Cardiac muscle cell (in vitro differentiated cells and primary cell): Measurements from ENCODE around the gene TTN. TPM values are rescaled to one million over a fixed set of nuclear protein-coding genes. Genes with fewer than 3 reads are reported as not detected.
A peak's percentile ranks its signal among the peaks of the same experiment; 100 is the strongest.

ENCODE experiments used
- DNase-seq, 2 donors: peaks; one replicate each; pipeline versions ENCODE4 v3.0.0 to v3.0.0-alpha.2; 2010 to 2017; ENCODE audit warnings: low read depth in 1 of 2, low spot score in 1 of 2
- H3K27ac ChIP-seq: fragments of 200-600 bp; sonication (generic); 2 replicates; pipeline ENCODE4 v1.5.1; 2016
- H3K27me3 ChIP-seq: fragments of 200-600 bp; sonication (generic); 2 replicates; pipeline ENCODE4 v1.6.0; 2016; ENCODE audit warnings: control low read depth
- H3K36me3 ChIP-seq: fragments of 200-600 bp; sonication (generic); 2 replicates; pipeline ENCODE4 v1.5.1; 2016; ENCODE audit warnings: control low read depth
- H3K4me1 ChIP-seq: fragments of 200-600 bp; sonication (generic); 2 replicates; pipeline ENCODE4 v1.8.1; 2017; ENCODE audit warnings: low read depth, mild to moderate bottlenecking, mixed run types
- H3K4me3 ChIP-seq: fragments of 200-600 bp; sonication (generic); 2 replicates; pipeline ENCODE4 v1.5.1; 2016; ENCODE audit warnings: mild to moderate bottlenecking
- H3K9me3 ChIP-seq: fragments of 200-600 bp; sonication (generic); 2 replicates; pipeline ENCODE4 v1.5.1; 2017; ENCODE audit warnings: low read depth, mild to moderate bottlenecking, control low read depth
- polyA plus RNA-seq: library from polyadenylated mRNA; unstranded; fragments of >200 nt; fragmentation: Nextera tagmentation; extraction: Ambion mirVana; gene quantifications from 2 replicates; pipeline ENCODE4 v1.2.1, GENCODE V29; 2016
- total RNA-seq: library from RNA; depleted of rRNA; stranded (reverse); fragments of >200 nt; gene quantifications from 2 replicates; pipeline ENCODE4 v1.2.3, GENCODE V29; 2016
- TF ChIP-seq, protein P1 (sequence below): IDR thresholded peaks from 2 replicates; pipeline ENCODE4 v1.5.1; 2012; ENCODE audit warnings: low read depth, mild to moderate bottlenecking, low read length

Gene TTN
- total and polyA plus RNA-seq, 2 experiments from 2014 or later, result 1,208 to 1,214 TPM

DNA sequence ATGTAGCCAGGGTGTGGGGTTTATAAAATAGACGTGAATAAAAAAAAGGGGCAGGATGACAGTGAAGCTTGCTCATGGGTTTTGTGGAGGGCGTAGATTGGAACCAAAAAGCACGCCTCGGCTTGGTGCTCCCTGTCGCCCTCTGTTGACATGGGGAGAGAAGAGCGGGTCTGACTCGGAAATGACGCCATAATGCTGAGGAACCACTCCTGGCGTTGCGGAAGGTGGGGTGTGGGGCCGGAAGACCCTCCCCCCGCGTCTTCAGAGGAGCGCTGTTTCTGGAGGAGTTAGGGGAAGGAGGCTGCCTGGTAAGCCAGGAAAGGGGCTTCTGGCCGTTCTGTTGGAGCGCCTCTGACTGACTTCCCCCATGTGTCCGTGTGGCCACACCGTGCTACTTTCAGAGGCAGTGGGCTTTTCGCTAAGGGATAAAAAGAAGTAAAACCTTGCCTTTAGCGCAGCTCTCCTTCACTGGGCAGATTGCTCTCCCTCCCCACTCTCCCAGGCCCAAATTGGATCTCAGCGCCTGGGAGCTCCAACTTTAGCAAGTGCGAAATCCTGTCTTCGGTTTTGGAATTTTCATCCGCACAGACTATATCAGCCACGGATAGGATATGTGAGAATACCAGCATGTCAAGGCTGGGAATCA lies 284.1 kb downstream of the TTN start:
- Histone ChIP-seq H3K4me1 (no peaks in the 10 kb centered on the region), H3K27me3 (no peaks in the 10 kb centered on the region), H3K36me3 (peaks cover 25% of the 10 kb centered on the region), H3K27ac (peak overlapping the region; percentile 64), H3K4me3 (peak overlapping the region; percentile 25), H3K9me3 (no peaks in the 10 kb centered on the region)
- peak; percentile 87 to 92 for DNase-seq
- TF ChIP-seq, protein P1, sequence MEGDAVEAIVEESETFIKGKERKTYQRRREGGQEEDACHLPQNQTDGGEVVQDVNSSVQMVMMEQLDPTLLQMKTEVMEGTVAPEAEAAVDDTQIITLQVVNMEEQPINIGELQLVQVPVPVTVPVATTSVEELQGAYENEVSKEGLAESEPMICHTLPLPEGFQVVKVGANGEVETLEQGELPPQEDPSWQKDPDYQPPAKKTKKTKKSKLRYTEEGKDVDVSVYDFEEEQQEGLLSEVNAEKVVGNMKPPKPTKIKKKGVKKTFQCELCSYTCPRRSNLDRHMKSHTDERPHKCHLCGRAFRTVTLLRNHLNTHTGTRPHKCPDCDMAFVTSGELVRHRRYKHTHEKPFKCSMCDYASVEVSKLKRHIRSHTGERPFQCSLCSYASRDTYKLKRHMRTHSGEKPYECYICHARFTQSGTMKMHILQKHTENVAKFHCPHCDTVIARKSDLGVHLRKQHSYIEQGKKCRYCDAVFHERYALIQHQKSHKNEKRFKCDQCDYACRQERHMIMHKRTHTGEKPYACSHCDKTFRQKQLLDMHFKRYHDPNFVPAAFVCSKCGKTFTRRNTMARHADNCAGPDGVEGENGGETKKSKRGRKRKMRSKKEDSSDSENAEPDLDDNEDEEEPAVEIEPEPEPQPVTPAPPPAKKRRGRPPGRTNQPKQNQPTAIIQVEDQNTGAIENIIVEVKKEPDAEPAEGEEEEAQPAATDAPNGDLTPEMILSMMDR, result peak; percentile 85

DNA sequence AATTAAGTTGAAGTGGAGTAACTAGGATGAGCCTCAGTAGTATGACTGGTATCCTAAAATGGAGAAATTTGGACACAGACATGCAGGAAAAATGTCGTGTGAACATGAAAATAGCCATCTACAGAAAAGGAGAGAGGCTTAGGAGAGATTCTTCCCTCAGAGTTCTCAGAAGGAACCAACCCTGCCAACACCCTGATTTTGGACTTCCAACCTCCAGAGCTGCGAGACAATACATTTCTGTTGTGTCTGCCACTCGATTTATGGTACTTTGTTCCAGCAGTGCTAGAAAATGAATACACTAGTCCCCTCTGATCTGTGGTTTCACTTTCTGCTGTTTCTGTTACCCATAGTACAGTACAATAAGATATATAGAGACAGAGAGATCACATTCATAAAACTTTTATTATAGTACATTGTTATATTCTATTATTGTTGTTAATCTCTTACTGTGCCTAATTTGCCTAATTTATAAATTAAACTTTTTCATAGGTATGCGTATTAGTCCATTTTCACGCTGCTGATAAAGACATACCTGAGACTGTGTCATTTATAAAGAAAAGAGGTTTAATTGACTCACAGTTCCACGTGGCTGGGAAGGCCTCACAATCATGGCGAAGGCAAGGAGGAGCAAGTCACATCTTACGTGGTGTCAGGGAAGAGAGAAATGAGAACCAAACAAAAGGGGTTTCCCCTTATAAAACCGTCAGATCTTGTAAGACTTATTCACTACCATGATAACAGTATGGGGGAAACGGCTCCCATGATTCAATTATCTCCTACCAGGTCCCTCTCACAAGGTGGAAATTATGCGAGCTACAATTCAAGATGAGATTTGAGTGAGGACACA lies 285.7 kb downstream of the TTN start:
- no peak overlapping the region for H3K27ac ChIP-seq
- H3K27me3 ChIP-seq, result no peaks in the 10 kb centered on the region
- no peaks in the 10 kb centered on the region for H3K4me1 ChIP-seq
- no peak for DNase-seq
- TF ChIP-seq, protein P1, result no peak
- H3K4me3 ChIP-seq, result no peak overlapping the region
- peaks cover 10% of the 10 kb centered on the region for H3K36me3 ChIP-seq
- H3K9me3 ChIP-seq, result no peaks in the 10 kb centered on the region

DNA sequence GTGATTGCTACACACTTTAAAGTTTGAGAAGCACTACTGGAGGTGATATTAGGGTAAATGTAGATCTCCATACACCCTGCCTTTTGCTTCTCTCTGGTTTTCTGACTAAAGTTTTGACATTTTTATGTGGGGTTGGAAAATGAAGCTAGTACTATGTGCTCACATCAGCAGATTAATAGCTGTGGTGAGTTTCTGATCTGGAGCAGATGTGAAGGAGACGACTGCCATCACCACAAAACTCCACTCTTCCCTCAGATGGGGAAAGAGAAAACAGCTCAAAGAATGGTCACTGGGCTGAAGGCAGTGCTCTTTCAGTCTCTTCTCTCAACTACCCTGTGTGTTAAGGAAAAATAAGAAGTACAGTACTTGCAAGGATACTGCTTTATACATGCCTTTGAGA lies 289.7 kb downstream of the TTN start:
- no peaks in the 10 kb centered on the region for H3K36me3 ChIP-seq
- no peak overlapping the region for H3K4me3 ChIP-seq
- no peak for DNase-seq
- H3K9me3 ChIP-seq, result no peaks in the 10 kb centered on the region
- H3K27ac ChIP-seq, result no peak overlapping the region
- H3K27me3 ChIP-seq, result no peaks in the 10 kb centered on the region
- H3K4me1 ChIP-seq, result no peaks in the 10 kb centered on the region
- TF ChIP-seq, protein P1, result no peak

DNA sequence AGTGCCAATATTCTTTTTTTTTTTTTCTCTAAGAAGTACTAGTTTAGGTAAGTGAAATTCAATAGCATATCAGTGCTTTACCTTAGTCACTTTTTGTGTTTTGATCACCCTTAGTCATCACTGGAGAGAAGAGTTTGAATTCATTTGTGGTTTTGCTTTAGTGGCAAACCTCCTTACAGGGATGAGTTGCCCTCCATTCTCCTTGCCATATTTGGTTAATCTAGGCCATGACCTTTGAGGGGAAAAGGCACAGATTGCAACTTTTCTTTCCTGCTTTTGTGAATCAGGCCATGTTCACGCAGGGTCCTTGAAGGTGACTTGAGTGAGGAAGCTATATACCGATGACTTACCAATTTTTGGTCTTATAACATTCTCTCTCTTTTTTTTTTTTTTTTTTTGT lies 292.6 kb downstream of the TTN start:
- Histone ChIP-seq H3K27ac (no peak overlapping the region), H3K9me3 (no peaks in the 10 kb centered on the region), H3K4me1 (no peaks in the 10 kb centered on the region), H3K27me3 (no peaks in the 10 kb centered on the region), H3K36me3 (no peaks in the 10 kb centered on the region), H3K4me3 (no peak overlapping the region)
- no peak for DNase-seq
- TF ChIP-seq, protein P1, result no peak

DNA sequence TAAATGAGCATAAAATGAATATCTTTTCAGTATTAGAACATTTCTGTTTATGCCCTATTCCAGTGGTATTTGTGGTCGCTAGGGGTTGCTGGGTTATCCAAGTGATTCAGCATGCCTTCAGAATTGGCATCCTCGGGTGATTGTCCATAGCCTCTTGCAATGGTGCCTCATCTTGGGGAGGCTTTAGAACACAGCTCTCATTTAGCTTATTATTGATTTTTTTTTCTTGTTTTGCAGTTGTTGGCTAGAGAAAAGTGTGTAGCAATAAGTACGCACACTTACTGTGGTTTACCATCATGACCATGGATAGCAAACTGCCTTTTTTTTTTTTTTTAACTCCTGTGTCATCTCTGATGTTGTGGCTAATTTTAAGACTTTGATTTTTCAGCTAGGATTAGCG lies 293.3 kb downstream of the TTN start:
- no peaks in the 10 kb centered on the region for H3K36me3 ChIP-seq
- TF ChIP-seq, protein P1, result no peak
- no peak overlapping the region for H3K27ac ChIP-seq
- DNase-seq, result no peak
- H3K4me1 ChIP-seq, result no peaks in the 10 kb centered on the region
- H3K9me3 ChIP-seq, result no peaks in the 10 kb centered on the region
- H3K27me3 ChIP-seq, result no peaks in the 10 kb centered on the region
- H3K4me3 ChIP-seq, result no peak overlapping the region
